BLaER1 treated with 17β-estradiol and CSF1 and Interleukin-3, amounts not matched to agents 10 nM and 100 nM (cell line): ENCODE data around the gene GP1BB.
"Not testable (repeated sequence)": the region's sequence is repeated elsewhere in the genome, so short reads cannot be mapped to it uniquely, and the experiment has no call there.

Source experiments
- H3K27ac ChIP-seq, 11 experiments: shearing (Covaris generic); formaldehyde crosslinking; 2 replicates each; pipeline ENCODE4 v1.8.1; 2022
- H3K27me3 ChIP-seq, 11 experiments: shearing (Covaris generic); formaldehyde crosslinking; 2 replicates each; pipeline ENCODE4 v1.8.1; 2022
- H3K36me3 ChIP-seq, 11 experiments: shearing (Covaris generic); formaldehyde crosslinking; 2 replicates each; pipeline ENCODE4 v1.8.1; 2022
- H3K4me1 ChIP-seq, 10 experiments: shearing (Covaris generic); formaldehyde crosslinking; 2 replicates each; pipeline ENCODE4 v1.8.1; 2022
- H3K4me2 ChIP-seq, 11 experiments: shearing (Covaris generic); formaldehyde crosslinking; 2 replicates each; pipeline ENCODE4 v1.8.1; 2022
- H3K4me3 ChIP-seq, 10 experiments: shearing (Covaris generic); formaldehyde crosslinking; 2 replicates each; pipeline ENCODE4 v1.8.1; 2022
- H3K9ac ChIP-seq, 11 experiments: shearing (Covaris generic); formaldehyde crosslinking; 2 replicates each; pipeline ENCODE4 v1.8.1; 2022
- H3K9me3 ChIP-seq, 11 experiments: shearing (Covaris generic); formaldehyde crosslinking; replicated peaks in 1 of 11; 2 replicates each; pipeline ENCODE4 v1.8.1; 2022
- H4K20me1 ChIP-seq, 11 experiments: shearing (Covaris generic); formaldehyde crosslinking; 2 replicates each; pipeline ENCODE4 v1.8.1; 2022
- Cebpa-rat ChIP-seq, 11 experiments: shearing (Covaris generic); IDR thresholded peaks; 2 replicates each; pipeline ENCODE4 v1.8.1; 2022

Gene GP1BB

DNA sequence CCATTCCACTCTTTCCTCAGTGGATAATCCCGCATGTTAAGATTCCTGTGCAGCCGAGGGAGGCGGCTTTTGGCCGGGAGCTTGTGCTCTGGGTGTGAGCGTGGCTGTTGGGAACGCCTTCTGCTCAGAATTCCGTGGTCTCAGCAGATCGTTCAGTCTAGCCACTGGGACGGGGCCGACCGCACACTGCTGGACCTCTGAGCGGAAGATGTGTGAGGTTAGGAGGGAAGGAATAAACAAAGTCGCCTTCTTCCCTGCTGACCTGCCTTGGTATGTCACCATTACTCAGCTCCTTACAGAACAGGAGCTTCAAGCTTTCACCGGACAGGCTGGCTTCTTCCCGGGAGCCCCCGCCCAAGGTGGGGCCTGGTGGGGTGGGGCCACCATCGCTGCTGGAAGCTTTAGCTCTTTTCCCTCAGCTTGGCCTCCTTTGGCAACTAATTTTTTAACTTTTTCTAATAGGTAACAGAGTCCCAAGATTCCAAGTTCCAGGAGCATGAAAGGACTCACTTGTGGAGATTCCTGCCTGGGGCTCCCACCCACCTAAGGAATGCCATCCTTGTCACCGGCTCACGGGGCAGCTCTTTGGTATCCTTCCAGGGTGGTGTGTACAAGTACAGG, 31.5 kb upstream of the GP1BB start:
- no peak for TF ChIP-seq Cebpa-rat (IDR thresholded peaks at IDR 0.05)
- Histone ChIP-seq H3K36me3 (no peaks in the 10 kb centered on the region), H3K9me3 (no peaks in the 10 kb centered on the region), H3K4me1 (no peaks in the 10 kb centered on the region; a peak in 1 of 20 replicates), H3K9ac (no peak overlapping the region), H3K4me3 (no peak overlapping the region), H3K4me2 (no peak overlapping the region), H3K27ac (no peak overlapping the region), H4K20me1 (no peaks in the 10 kb centered on the region), H3K27me3 (no peaks in the 10 kb centered on the region)

DNA sequence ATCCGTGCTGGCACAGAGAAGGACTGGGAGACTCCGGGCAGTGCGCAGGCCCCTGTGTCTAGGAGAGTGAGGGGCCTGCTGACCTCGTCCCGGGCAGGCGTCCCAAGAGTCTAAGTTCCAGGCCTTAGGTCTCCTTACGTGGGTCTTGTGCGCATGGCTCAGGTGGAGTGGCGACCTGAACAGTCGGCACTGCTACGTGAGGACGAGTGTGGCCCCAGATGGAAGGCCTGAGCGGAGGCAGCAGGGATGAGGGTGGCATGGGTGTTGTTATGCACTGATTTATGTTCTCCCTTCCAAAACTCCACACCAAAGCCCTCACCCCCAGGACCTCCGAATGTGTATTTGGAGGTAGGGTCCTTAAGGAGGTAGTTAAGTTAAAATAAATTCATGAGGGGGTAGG, 29.8 kb upstream of the GP1BB start:
- Histone ChIP-seq H3K4me2 (no peak overlapping the region), H3K9me3 (no peaks in the 10 kb centered on the region), H3K36me3 (no peaks in the 10 kb centered on the region), H3K4me1 (no peaks in the 10 kb centered on the region; a peak in 1 of 20 replicates), H3K27ac (no peak overlapping the region), H3K4me3 (no peak overlapping the region), H3K9ac (no peak overlapping the region), H3K27me3 (no peaks in the 10 kb centered on the region), H4K20me1 (no peaks in the 10 kb centered on the region)
- no peak for TF ChIP-seq Cebpa-rat (IDR thresholded peaks at IDR 0.05)

- H3K4me1 ChIP-seq, result no peaks in the 10 kb centered on the region; a peak in 1 of 20 replicates
- no peaks in the 10 kb centered on the region for H3K36me3 ChIP-seq
- no peak for TF ChIP-seq Cebpa-rat (IDR thresholded peaks at IDR 0.05)
- H3K9ac ChIP-seq, result no peak overlapping the region
- H3K4me3 ChIP-seq, result no peak overlapping the region
- H3K4me2 ChIP-seq, result no peak overlapping the region
- H3K9me3 ChIP-seq, result no peaks in the 10 kb centered on the region
- no peaks in the 10 kb centered on the region for H4K20me1 ChIP-seq
- no peak overlapping the region for H3K27ac ChIP-seq
- H3K27me3 ChIP-seq, result no peaks in the 10 kb centered on the region
These were observed 29.2 kb upstream of the GP1BB start for GRCh38 chr22:19693981-19694670.

GRCh38 chr22:19694696-19695095, 28.6 kb upstream of the GP1BB start:
- Histone ChIP-seq H3K4me2 (no peak overlapping the region), H3K27ac (no peak overlapping the region)

GRCh38 chr22:19696504-19697276, 26.6 kb upstream of the GP1BB start:
- Histone ChIP-seq H3K36me3 (no peaks in the 10 kb centered on the region), H3K27me3 (no peaks in the 10 kb centered on the region), H3K9ac (no peak overlapping the region), H3K4me2 (no peak overlapping the region), H3K9me3 (no peaks in the 10 kb centered on the region), H3K4me1 (peaks cover 0 to 14% (median 9%) of the 10 kb centered on the region in 10 experiments; a peak in 11 of 20 replicates), H4K20me1 (no peaks in the 10 kb centered on the region), H3K4me3 (no peak overlapping the region), H3K27ac (no peak overlapping the region)
- no peak for TF ChIP-seq Cebpa-rat (IDR thresholded peaks at IDR 0.05)

More at GRCh38 chr22:19694696-19695095, 28.6 kb upstream of the GP1BB start:
- Histone ChIP-seq H3K27me3 (no peaks in the 10 kb centered on the region), H3K9ac (no peak overlapping the region), H3K4me1 (no peaks in the 10 kb centered on the region; a peak in 1 of 20 replicates), H3K9me3 (no peaks in the 10 kb centered on the region), H3K36me3 (no peaks in the 10 kb centered on the region), H3K4me3 (no peak overlapping the region), H4K20me1 (no peaks in the 10 kb centered on the region)
- no peak for TF ChIP-seq Cebpa-rat (IDR thresholded peaks at IDR 0.05)

DNA sequence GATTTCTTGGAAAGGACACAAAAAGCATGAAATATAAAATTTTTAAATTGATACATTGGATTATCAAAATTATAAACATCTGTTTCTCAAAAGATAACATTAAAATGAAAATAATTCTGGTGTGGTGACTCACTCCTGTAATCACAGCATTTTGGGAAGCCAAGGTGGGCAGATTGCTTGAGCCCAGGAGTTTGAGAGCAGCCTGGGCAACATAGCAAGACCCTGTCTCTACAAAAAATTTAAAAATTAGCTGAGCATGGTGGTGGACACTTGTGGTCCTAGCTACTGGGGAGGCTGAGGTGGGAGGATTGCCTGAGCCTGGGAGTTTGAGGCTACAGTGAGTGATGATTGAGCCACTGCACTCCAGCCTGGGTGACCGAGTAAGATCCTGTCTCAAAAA, 25.5 kb upstream of the GP1BB start:
- not testable (repeated sequence) for H3K9me3 ChIP-seq, H3K9ac ChIP-seq, H3K27me3 ChIP-seq, H3K36me3 ChIP-seq, H3K27ac ChIP-seq, H3K4me3 ChIP-seq, H3K4me2 ChIP-seq, H4K20me1 ChIP-seq
- H3K4me1 ChIP-seq, result peaks cover 0 to 14% (median 9%) of the 10 kb centered on the region in 10 experiments; a peak in 11 of 20 replicates

GRCh38 chr22:19700790-19701419, 22.4 kb upstream of the GP1BB start:
- Histone ChIP-seq H3K4me3 (no peak overlapping the region), H3K9me3 (no peaks in the 10 kb centered on the region), H3K4me2 (peak overlapping the region in 7 of 11 experiments; percentile 2 to 46 (median 30); a peak in 9 of 22 replicates), H3K27ac (peak overlapping the region in 2 of 11 experiments; percentile 25 to 27; a peak in 3 of 22 replicates), H4K20me1 (no peaks in the 10 kb centered on the region), H3K9ac (no peak overlapping the region; a peak in 1 of 22 replicates), H3K36me3 (no peaks in the 10 kb centered on the region), H3K4me1 (peaks cover 0 to 24% (median 17%) of the 10 kb centered on the region in 10 experiments; a peak in 13 of 20 replicates), H3K27me3 (no peaks in the 10 kb centered on the region)
- no peak for TF ChIP-seq Cebpa-rat (IDR thresholded peaks at IDR 0.05)

DNA sequence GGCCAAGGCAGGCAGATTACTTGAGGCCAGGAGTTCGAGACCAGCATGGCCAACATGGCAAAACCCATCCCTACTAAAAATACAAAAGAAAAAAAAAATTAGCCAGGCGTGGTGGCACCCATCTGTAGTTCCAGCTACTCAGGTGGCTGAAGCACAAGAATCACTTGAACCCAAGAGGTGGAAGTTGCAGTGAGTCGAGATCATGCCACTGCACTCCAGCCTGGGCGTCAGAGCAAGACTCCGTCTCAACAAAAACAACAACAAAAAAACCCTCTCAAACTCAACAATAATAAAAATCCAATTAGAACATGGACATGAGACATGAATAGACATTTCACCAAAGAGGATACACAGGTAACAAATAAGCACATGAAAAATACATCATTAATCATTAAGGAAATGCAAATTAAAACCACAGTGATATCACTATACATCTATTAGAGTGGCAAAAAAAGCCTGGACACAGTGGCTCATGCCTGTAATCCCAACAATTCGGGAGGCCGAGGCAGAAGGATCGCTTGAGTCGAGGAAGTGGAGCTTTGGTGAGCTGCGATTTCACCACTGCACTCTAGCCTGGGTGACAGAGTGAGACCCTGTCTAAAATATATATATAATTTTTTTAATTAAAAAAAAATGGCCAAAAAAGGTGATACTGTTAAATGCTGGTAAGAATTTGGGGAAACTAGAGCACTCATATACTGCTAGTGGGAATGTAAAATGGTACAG, 21.8 kb upstream of the GP1BB start:
- Histone ChIP-seq H3K4me1 (peaks cover 0 to 24% (median 17%) of the 10 kb centered on the region in 10 experiments; a peak in 13 of 20 replicates), H3K9ac (no peak overlapping the region), H3K27me3 (no peaks in the 10 kb centered on the region), H3K27ac (no peak overlapping the region), H3K9me3 (no peaks in the 10 kb centered on the region), H4K20me1 (no peaks in the 10 kb centered on the region), H3K36me3 (no peaks in the 10 kb centered on the region), H3K4me2 (no peak overlapping the region), H3K4me3 (no peak overlapping the region)
- TF ChIP-seq Cebpa-rat (IDR thresholded peaks at IDR 0.05), result no peak
